Neural cell (in vitro differentiated cells): ENCODE measurements around the gene CANT1. TPM values are rescaled to one million over a fixed set of nuclear protein-coding genes. Genes with fewer than 3 reads are reported as not detected.

Experiments used
- H2AFZ ChIP-seq: fragments of 200-600, 300-800 bp; sonication (generic), shearing (Covaris generic); 2 replicates; pipeline ENCODE4 v1.6.0; 2014; ENCODE audit warnings: low read depth, mild to moderate bottlenecking, antibody characterized with exemption, low read length, moderate library complexity
- H3F3A ChIP-seq: fragments of 200-600 bp; shearing (Covaris generic); 2 replicates; pipeline ENCODE4 v1.6.1; 2016; ENCODE audit warnings: mild to moderate bottlenecking, moderate library complexity, mixed read lengths, antibody characterized with exemption, low read length; ENCODE audit not compliant: insufficient read depth, poor library complexity, severe bottlenecking
- H3K27ac ChIP-seq: fragments of 200-600, 300-800 bp; sonication (generic), shearing (Covaris generic); 2 replicates; pipeline ENCODE4 v1.5.1; 2014; ENCODE audit warnings: mild to moderate bottlenecking, low read length, moderate library complexity
- H3K27me3 ChIP-seq: fragments of 300-800, 200-600 bp; sonication (generic), shearing (Covaris generic); 2 replicates; pipeline ENCODE4 v1.6.0; 2014; ENCODE audit warnings: mild to moderate bottlenecking, low read depth, low read length, moderate library complexity; ENCODE audit not compliant: insufficient read depth
- H3K36me3 ChIP-seq: fragments of 300-800, 200-600 bp; sonication (generic), shearing (Covaris generic); 2 replicates; pipeline ENCODE4 v1.5.1; 2014; ENCODE audit warnings: mild to moderate bottlenecking, antibody characterized with exemption, low read length, moderate library complexity; ENCODE audit not compliant: insufficient read depth
- H3K4me2 ChIP-seq: fragments of 300-800, 200-600 bp; sonication (generic), shearing (Covaris generic); 2 replicates; pipeline ENCODE4 v1.6.0; 2014; ENCODE audit warnings: mild to moderate bottlenecking, low read length
- H3K4me3 ChIP-seq: fragments of 300-800, 200-600 bp; sonication (generic), shearing (Covaris generic); 2 replicates; pipeline ENCODE4 v1.5.1; 2014; ENCODE audit warnings: mild to moderate bottlenecking, low read length, moderate library complexity
- H3K79me2 ChIP-seq: fragments of 200-600 bp; shearing (Covaris generic); replicated peaks from 2 replicates; pipeline ENCODE4 v1.6.0; 2014; ENCODE audit warnings: mild to moderate bottlenecking, low read length, moderate library complexity; ENCODE audit not compliant: insufficient read depth
- H3K9ac ChIP-seq: fragments of 300-800, 200-600 bp; sonication (generic), shearing (Covaris generic); 2 replicates; pipeline ENCODE4 v1.6.1; 2016; ENCODE audit warnings: mild to moderate bottlenecking, low read length, mixed read lengths
- H3K9me2 ChIP-seq: fragments of 200-600 bp; shearing (Covaris generic); 2 replicates; pipeline ENCODE4 v1.6.1; 2016; ENCODE audit warnings: mild to moderate bottlenecking, low read length, mixed read lengths; ENCODE audit not compliant: insufficient read depth
- H3K9me3 ChIP-seq: fragments of 200-600, 300-800 bp; sonication (generic), shearing (Covaris generic); 2 replicates; pipeline ENCODE4 v1.6.1; 2016; ENCODE audit warnings: mild to moderate bottlenecking, mixed run types, low read length, moderate library complexity, mixed read lengths
- H4K20me1 ChIP-seq: fragments of 200-600 bp; shearing (Covaris generic); 2 replicates; pipeline ENCODE4 v1.6.1; 2016; ENCODE audit warnings: mild to moderate bottlenecking, mixed run types; ENCODE audit not compliant: insufficient read depth
- EP300 ChIP-seq: fragments of 450-650 bp; conservative IDR thresholded peaks from 2 replicates; pipeline ENCODE4 v1.6.1; 2014; ENCODE audit warnings: antibody characterized with exemption, mild to moderate bottlenecking, moderate library complexity; ENCODE audit not compliant: poor library complexity, severe bottlenecking
- EZH2 ChIP-seq: fragments of 200-600, 300-800 bp; shearing (Covaris generic), sonication (generic); IDR thresholded peaks from 2 replicates; pipeline ENCODE4 v1.6.1; 2014; ENCODE audit warnings: antibody characterized with exemption, low read length, borderline replicate concordance, mild to moderate bottlenecking; ENCODE audit not compliant: insufficient read depth, poor library complexity, severe bottlenecking
- MXI1 ChIP-seq: fragments of 450-650 bp; conservative IDR thresholded peaks from 2 replicates; pipeline ENCODE4 v1.6.1; 2014; ENCODE audit warnings: antibody characterized with exemption, mild to moderate bottlenecking; ENCODE audit not compliant: poor library complexity, severe bottlenecking
- POLR2AphosphoS5 ChIP-seq: IDR thresholded peaks from 2 replicates; pipeline ENCODE4 v1.6.1; 2012
- RAD21 ChIP-seq: fragments of 450-650 bp; conservative IDR thresholded peaks from 2 replicates; pipeline ENCODE4 v1.6.1; 2014; ENCODE audit warnings: antibody characterized with exemption, mild to moderate bottlenecking, moderate library complexity
- SMC3 ChIP-seq: fragments of 450-650 bp; conservative IDR thresholded peaks from 2 replicates; pipeline ENCODE4 v1.6.1; 2014; ENCODE audit warnings: antibody characterized with exemption, mild to moderate bottlenecking, moderate library complexity; ENCODE audit not compliant: poor library complexity
- TAF1 ChIP-seq: IDR thresholded peaks from 2 replicates; pipeline ENCODE4 v1.6.1; 2012; ENCODE audit warnings: low read depth
- polyA plus RNA-seq: library from polyadenylated mRNA; depleted of rRNA; stranded (reverse); fragments of >200 nt; gene quantifications from 2 replicates; pipeline ENCODE4 v1.2.3, GENCODE V29; 2014
- TF ChIP-seq, protein P1 (sequence below): IDR thresholded peaks from 2 replicates; pipeline ENCODE4 v1.6.1; 2012; ENCODE audit warnings: borderline replicate concordance
- TF ChIP-seq, protein P2 (sequence below): fragments of 450-650 bp; IDR thresholded peaks from 2 replicates; pipeline ENCODE4 v1.5.1; 2014; ENCODE audit warnings: antibody characterized with exemption, mild to moderate bottlenecking, moderate library complexity; ENCODE audit not compliant: poor library complexity, severe bottlenecking

The CANT1 gene
- polyA plus RNA-seq, 1 donor from 2014 or later = 17.7 TPM

DNA sequence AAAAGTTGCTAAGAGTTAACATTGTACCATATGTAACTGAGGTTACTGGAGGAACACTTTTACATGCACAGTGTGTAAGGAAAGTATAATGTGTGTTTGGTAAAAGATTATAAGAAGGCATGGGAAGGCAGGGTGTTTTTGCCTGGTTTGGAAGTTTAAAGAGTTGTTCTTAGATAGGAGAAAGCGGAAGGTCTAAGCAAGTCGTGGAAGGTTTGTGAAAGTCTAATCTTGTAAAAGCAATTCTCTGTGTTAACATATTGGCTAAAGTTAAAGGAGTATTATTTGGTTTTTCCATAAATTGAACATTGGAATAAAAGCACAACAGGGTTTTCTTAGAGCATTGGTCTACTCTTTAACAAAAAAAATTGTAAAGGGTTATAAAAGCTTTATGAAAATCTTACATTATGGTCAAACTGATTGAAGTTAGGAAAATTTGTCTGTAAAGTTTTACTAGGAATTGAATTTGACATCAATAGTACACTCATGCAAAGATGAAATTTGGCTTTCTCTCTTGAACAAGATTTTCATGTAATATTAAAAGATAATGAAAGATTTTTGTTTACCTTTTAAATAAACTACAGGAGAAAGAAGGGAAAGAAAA lies 4.7 kb upstream of the CANT1 start:
- no peaks in the 10 kb centered on the region for H3K9me3 ChIP-seq
- no peak overlapping the region for H3K27ac ChIP-seq
- H3K27me3 ChIP-seq = no peaks in the 10 kb centered on the region
- H3K79me2 ChIP-seq = peaks cover 3% of the 10 kb centered on the region
- H3K36me3 ChIP-seq = no peaks in the 10 kb centered on the region
- H3K4me2 ChIP-seq = no peak overlapping the region
- H3K4me3 ChIP-seq = no peak overlapping the region
- H3K9ac ChIP-seq = no peak overlapping the region
- H3K9me2 ChIP-seq = no peaks in the 10 kb centered on the region
- H3F3A ChIP-seq = no peaks in the 10 kb centered on the region
- H2AFZ ChIP-seq = no peak overlapping the region
- TF ChIP-seq, protein P1, sequence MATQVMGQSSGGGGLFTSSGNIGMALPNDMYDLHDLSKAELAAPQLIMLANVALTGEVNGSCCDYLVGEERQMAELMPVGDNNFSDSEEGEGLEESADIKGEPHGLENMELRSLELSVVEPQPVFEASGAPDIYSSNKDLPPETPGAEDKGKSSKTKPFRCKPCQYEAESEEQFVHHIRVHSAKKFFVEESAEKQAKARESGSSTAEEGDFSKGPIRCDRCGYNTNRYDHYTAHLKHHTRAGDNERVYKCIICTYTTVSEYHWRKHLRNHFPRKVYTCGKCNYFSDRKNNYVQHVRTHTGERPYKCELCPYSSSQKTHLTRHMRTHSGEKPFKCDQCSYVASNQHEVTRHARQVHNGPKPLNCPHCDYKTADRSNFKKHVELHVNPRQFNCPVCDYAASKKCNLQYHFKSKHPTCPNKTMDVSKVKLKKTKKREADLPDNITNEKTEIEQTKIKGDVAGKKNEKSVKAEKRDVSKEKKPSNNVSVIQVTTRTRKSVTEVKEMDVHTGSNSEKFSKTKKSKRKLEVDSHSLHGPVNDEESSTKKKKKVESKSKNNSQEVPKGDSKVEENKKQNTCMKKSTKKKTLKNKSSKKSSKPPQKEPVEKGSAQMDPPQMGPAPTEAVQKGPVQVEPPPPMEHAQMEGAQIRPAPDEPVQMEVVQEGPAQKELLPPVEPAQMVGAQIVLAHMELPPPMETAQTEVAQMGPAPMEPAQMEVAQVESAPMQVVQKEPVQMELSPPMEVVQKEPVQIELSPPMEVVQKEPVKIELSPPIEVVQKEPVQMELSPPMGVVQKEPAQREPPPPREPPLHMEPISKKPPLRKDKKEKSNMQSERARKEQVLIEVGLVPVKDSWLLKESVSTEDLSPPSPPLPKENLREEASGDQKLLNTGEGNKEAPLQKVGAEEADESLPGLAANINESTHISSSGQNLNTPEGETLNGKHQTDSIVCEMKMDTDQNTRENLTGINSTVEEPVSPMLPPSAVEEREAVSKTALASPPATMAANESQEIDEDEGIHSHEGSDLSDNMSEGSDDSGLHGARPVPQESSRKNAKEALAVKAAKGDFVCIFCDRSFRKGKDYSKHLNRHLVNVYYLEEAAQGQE = no peak
- TF ChIP-seq, protein P2, sequence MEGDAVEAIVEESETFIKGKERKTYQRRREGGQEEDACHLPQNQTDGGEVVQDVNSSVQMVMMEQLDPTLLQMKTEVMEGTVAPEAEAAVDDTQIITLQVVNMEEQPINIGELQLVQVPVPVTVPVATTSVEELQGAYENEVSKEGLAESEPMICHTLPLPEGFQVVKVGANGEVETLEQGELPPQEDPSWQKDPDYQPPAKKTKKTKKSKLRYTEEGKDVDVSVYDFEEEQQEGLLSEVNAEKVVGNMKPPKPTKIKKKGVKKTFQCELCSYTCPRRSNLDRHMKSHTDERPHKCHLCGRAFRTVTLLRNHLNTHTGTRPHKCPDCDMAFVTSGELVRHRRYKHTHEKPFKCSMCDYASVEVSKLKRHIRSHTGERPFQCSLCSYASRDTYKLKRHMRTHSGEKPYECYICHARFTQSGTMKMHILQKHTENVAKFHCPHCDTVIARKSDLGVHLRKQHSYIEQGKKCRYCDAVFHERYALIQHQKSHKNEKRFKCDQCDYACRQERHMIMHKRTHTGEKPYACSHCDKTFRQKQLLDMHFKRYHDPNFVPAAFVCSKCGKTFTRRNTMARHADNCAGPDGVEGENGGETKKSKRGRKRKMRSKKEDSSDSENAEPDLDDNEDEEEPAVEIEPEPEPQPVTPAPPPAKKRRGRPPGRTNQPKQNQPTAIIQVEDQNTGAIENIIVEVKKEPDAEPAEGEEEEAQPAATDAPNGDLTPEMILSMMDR = no peak
- no peak for TF ChIP-seq EZH2
- TF ChIP-seq EP300 = no peak
- no peak for TF ChIP-seq TAF1
- TF ChIP-seq RAD21 = no peak
- TF ChIP-seq MXI1 = no peak
- TF ChIP-seq SMC3 = no peak
- no peak for TF ChIP-seq POLR2AphosphoS5
- H4K20me1 ChIP-seq = no peaks in the 10 kb centered on the region

DNA sequence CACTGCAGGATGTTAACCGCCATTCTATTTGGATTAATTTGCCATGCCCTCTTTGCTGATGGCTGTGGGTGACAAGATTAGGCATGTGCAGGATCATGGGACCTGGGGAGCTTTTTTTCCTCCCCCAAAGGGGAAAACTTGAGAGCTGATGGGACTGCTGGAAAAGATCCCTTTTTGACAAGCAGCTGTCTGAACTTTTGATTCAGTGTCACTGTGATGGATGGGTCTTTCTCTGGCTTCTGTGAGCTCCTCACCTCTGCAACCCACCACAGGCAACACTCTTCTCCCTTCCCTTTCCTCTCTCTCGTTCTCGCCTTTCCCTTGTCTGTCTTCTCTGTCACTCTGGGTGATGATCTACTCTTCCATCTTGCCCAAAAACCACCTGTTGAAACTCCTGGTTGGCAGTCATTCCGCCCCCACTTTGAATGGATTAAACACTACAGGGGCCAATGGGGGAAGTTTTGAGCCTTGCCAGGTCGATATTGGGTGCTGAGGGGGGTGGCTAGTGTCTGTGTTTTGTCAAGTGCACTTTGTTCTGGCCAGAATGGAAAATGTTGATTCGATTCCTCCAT lies 3.1 kb upstream of the CANT1 start:
- H3K27ac ChIP-seq = no peak overlapping the region
- TF ChIP-seq TAF1 = no peak
- TF ChIP-seq MXI1 = no peak
- TF ChIP-seq SMC3 = no peak
- TF ChIP-seq RAD21 = no peak
- no peaks in the 10 kb centered on the region for H3K9me2 ChIP-seq
- H3K4me2 ChIP-seq = no peak overlapping the region
- H3K9ac ChIP-seq = no peak overlapping the region
- no peaks in the 10 kb centered on the region for H3K9me3 ChIP-seq
- H3K27me3 ChIP-seq = no peaks in the 10 kb centered on the region
- no peak overlapping the region for H2AFZ ChIP-seq
- H3K36me3 ChIP-seq = no peaks in the 10 kb centered on the region
- no peaks in the 10 kb centered on the region for H4K20me1 ChIP-seq
- peaks cover 19% of the 10 kb centered on the region for H3K79me2 ChIP-seq
- no peaks in the 10 kb centered on the region for H3F3A ChIP-seq
- H3K4me3 ChIP-seq = no peak overlapping the region
